Stimulated activated memory B cell treated with anti-CD40 and anti-IgM and Interleukin-4, amounts not matched to agents 10 μg/mL and 1 μg/mL and 100 μg/mL, for 72 hours (primary cell): ENCODE data around the gene ANO2.
"Not testable (repeated sequence)": the region's sequence is repeated elsewhere in the genome, so short reads cannot be mapped to it uniquely, and the experiment has no call there.

Experiments used
- ATAC-seq: fragments of 150-1000 bp; cut with Tn5 transposase; 2 replicates; pipeline ENCODE4 v1.10.0; 2021
- H3K27ac Mint-ChIP-seq: one replicate; pipeline ENCODE4 v1.8.0; 2022; ENCODE audit warnings: mild to moderate bottlenecking, mixed read lengths
- H3K27me3 Mint-ChIP-seq: one replicate; pipeline ENCODE4 v1.8.0; 2022; ENCODE audit warnings: mixed read lengths
- H3K36me3 Mint-ChIP-seq: one replicate; pipeline ENCODE4 v1.8.0; 2022; ENCODE audit warnings: mixed read lengths
- H3K4me1 Mint-ChIP-seq: one replicate; pipeline ENCODE4 v1.8.0; 2022; ENCODE audit warnings: mixed read lengths
- H3K4me3 Mint-ChIP-seq: one replicate; pipeline ENCODE4 v1.8.0; 2022; ENCODE audit warnings: mild to moderate bottlenecking, moderate library complexity, mixed read lengths
- H3K9me3 Mint-ChIP-seq: one replicate; pipeline ENCODE4 v1.8.0; 2022; ENCODE audit warnings: mixed read lengths

Gene ANO2

DNA sequence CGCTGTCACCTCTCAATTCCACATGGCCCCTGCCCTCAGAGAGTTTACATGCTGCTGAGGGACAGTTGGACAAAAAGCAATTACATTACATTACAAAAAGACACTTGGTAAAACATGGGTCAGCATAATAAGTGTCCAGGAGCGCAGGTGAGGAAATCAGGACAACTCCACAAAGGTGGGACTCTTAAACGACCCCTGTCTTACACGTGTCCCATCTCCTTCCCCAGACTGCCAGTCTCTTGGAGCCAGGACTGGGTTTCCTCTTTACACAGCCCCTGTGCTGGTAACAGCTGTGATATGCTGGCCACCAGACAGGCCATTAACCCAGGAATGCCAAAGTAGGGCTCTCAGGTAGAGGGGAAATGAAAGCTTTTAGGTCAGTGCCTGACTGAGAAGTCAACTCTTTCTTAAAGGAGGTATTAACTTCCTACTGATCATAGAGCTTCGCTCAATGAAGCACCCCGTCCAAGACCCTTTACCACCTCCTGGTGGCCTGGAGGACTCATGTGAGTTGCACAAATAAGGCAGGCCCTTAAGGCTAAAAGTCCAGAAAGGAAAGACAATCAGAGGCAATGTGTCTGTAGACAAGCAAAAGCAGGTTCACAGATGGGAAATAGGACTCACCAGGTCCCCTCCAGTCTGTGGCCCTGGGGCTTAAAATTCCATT lies 55.5 kb downstream of the ANO2 start:
- Mint-ChIP-seq H3K9me3 (peaks cover 10% of the 10 kb centered on the region), H3K36me3 (no peaks in the 10 kb centered on the region), H3K4me3 (no peak overlapping the region), H3K27ac (no peak overlapping the region), H3K27me3 (peaks cover 37% of the 10 kb centered on the region), H3K4me1 (no peaks in the 10 kb centered on the region)
- ATAC-seq: no peak

- Mint-ChIP-seq H3K27ac (no peak overlapping the region), H3K36me3 (no peaks in the 10 kb centered on the region), H3K9me3 (peaks cover 10% of the 10 kb centered on the region), H3K4me1 (no peaks in the 10 kb centered on the region), H3K27me3 (peaks cover 34% of the 10 kb centered on the region), H3K4me3 (no peak overlapping the region)
- no peak for ATAC-seq
These were observed 56.2 kb downstream of the ANO2 start for GRCh38 chr12:5888816-5889315.

- H3K27me3 Mint-ChIP-seq: peaks cover 40% of the 10 kb centered on the region
- ATAC-seq, H3K4me1 Mint-ChIP-seq, H3K9me3 Mint-ChIP-seq, H3K36me3 Mint-ChIP-seq, H3K4me3 Mint-ChIP-seq, H3K27ac Mint-ChIP-seq: not testable (repeated sequence)
These were observed 57.2 kb downstream of the ANO2 start for GRCh38 chr12:5887819-5888218.

DNA sequence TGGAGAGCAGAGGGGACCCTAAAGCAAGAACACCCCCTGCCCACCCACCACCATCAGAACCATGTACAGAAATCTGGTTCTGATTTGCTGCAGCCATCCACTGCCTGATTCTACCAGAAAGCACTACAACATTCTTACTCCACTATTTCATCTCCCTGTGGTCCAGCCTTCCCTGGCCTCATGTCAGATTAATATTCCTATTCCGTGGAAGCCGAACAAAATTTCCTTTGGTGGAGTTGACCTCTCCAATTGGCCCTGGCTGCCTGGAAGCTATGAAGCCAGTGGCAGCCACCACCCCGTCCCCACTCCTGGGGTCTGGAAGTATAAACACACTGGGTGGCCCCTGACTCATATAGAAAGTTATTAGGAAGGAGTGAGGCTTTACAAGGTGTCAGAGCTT lies 60.2 kb downstream of the ANO2 start:
- no peaks in the 10 kb centered on the region for H3K4me1 Mint-ChIP-seq
- H3K36me3 Mint-ChIP-seq: no peaks in the 10 kb centered on the region
- no peak overlapping the region for H3K27ac Mint-ChIP-seq
- H3K4me3 Mint-ChIP-seq: no peak overlapping the region
- H3K9me3 Mint-ChIP-seq: no peaks in the 10 kb centered on the region
- H3K27me3 Mint-ChIP-seq: peaks cover 49% of the 10 kb centered on the region
- ATAC-seq: no peak

- H3K27me3 Mint-ChIP-seq: peaks cover 45% of the 10 kb centered on the region
- H3K9me3 Mint-ChIP-seq: no peaks in the 10 kb centered on the region
- ATAC-seq: no peak
- no peak overlapping the region for H3K27ac Mint-ChIP-seq
- H3K4me1 Mint-ChIP-seq: no peaks in the 10 kb centered on the region
- no peaks in the 10 kb centered on the region for H3K36me3 Mint-ChIP-seq
- H3K4me3 Mint-ChIP-seq: no peak overlapping the region
These were observed 60.8 kb downstream of the ANO2 start for GRCh38 chr12:5884285-5884684.

GRCh38 chr12:5882511-5883190 lies 62.4 kb downstream of the ANO2 start:
- H3K27ac Mint-ChIP-seq: no peak overlapping the region
- H3K9me3 Mint-ChIP-seq: no peaks in the 10 kb centered on the region
- H3K4me3 Mint-ChIP-seq: no peak overlapping the region
- no peak for ATAC-seq
- H3K4me1 Mint-ChIP-seq: no peaks in the 10 kb centered on the region
- no peaks in the 10 kb centered on the region for H3K36me3 Mint-ChIP-seq
- peaks cover 43% of the 10 kb centered on the region for H3K27me3 Mint-ChIP-seq

DNA sequence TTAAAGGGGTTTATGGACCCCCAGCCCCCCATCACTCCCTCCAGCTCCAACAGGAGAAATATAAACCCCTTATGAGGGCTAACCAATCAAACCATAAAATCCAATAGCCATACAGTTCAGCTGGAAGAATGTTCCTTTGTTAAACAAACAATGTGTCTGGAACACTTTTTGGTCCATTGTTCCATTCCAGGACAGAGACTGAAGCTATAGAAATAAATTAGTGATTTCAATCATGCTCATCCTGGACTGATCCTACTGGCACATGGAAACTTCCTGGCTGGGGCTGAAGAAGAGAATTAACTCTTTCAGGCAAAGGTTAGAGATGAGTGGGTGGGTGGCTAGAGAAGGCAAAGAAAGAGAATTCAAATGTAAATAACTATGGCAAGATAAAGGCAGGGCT lies 63.4 kb downstream of the ANO2 start:
- Mint-ChIP-seq H3K36me3 (no peaks in the 10 kb centered on the region), H3K27me3 (peaks cover 36% of the 10 kb centered on the region), H3K4me3 (no peak overlapping the region), H3K9me3 (no peaks in the 10 kb centered on the region), H3K4me1 (no peaks in the 10 kb centered on the region), H3K27ac (no peak overlapping the region)
- no peak for ATAC-seq

DNA sequence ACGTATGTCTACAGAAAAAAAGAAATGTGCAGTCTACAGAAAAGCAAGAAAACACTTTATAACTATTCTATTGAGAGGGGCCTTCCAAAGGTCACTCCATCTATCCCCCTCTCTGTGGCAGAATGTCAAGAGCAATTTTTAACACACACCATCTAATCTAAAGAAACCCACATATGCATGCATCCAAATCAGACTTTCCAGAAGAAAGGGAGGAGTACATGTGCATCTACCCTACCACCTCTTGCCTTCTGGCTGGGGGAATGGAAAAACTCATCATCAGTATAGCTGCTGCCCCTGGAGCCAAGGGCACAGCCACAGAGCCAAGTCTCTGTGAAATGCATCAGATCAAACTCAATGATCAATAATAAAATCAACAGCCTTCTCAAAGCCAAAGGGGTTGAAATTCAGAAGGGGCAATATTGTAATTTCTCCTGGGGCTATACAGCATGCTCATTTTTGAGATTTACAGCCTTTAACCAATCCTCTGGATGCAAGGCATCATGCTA lies 63.9 kb downstream of the ANO2 start:
- H3K27ac Mint-ChIP-seq: no peak overlapping the region
- no peak for ATAC-seq
- no peaks in the 10 kb centered on the region for H3K9me3 Mint-ChIP-seq
- H3K36me3 Mint-ChIP-seq: no peaks in the 10 kb centered on the region
- no peak overlapping the region for H3K4me3 Mint-ChIP-seq
- no peaks in the 10 kb centered on the region for H3K4me1 Mint-ChIP-seq
- H3K27me3 Mint-ChIP-seq: peaks cover 31% of the 10 kb centered on the region

DNA sequence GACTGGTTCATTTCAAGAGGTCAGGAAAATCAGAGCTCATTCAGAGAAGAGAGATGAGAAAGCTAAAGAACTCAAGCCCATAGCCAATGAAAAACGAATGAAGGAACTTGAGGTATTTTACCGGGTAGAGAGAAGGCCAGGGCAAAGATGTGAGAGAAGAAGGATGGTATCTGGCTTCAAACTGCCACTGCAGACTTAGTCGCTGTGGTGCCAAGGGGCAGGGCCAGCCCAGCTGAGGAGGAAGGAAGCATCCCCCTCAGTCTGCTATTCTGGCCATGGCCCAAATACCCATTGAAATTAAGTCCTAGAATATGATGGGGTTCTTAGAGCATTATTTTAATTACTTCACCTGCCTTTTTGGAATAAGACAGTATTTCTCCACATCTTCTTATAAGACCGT lies 69.2 kb downstream of the ANO2 start:
- Mint-ChIP-seq H3K36me3 (no peaks in the 10 kb centered on the region), H3K27ac (no peak overlapping the region), H3K27me3 (peaks cover 27% of the 10 kb centered on the region), H3K4me1 (no peaks in the 10 kb centered on the region), H3K4me3 (no peak overlapping the region), H3K9me3 (no peaks in the 10 kb centered on the region)
- no peak for ATAC-seq

DNA sequence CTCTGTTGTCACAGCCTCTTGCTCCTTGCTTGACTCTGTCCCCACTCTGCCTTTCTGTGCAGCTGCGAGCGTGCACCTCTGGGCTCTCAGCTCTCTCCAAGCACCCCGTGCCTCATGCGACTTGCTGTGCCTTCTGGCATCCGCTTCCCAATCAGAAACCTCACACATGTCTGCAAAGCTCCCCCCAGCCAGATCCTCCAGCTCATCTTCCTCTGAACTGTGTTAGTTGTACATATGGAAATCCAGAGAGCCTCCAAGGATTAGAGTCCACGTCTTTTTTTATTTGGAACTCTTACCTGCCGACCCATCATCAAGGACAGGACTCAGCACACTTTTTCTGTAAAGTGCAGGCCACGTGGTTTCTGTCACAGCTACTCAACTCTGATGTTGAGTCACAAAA lies 70.5 kb downstream of the ANO2 start:
- Mint-ChIP-seq H3K4me1 (no peaks in the 10 kb centered on the region), H3K27ac (no peak overlapping the region), H3K9me3 (no peaks in the 10 kb centered on the region), H3K36me3 (no peaks in the 10 kb centered on the region), H3K4me3 (no peak overlapping the region), H3K27me3 (peaks cover 27% of the 10 kb centered on the region)
- ATAC-seq: no peak

DNA sequence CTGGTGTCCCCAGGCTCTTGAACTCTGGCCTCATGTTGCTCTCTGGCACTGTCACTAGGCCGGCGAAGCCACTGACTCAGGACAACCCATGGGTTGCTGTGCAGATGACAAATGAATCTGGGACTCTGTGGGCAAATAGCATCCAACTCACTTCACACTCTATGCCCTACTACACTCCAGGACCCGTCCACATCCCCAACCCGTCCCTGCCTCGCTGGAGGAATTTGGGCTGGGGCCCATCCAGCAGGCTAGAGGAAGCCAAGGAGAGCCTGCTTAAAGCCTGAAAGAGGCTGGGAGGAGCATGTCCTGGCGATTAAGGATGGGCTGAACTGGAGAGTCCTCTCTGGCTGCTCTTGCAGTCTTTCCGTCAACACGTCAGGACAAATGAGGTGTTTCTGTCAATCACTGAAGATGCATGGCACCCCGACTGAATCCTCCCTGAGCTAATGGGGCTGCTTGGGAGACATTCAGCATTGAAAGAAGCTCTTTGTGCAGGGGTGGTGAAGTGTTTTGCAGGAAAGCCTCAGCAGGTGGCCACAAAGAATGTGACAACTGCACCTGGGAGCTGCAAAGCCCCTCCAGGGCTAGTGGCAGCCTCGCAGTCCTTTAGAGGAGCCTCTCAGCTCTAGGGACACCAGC lies 71.7 kb downstream of the ANO2 start:
- Mint-ChIP-seq H3K4me3 (no peak overlapping the region), H3K4me1 (no peaks in the 10 kb centered on the region), H3K27ac (no peak overlapping the region), H3K9me3 (no peaks in the 10 kb centered on the region), H3K36me3 (no peaks in the 10 kb centered on the region), H3K27me3 (peaks cover 27% of the 10 kb centered on the region)
- no peak for ATAC-seq

DNA sequence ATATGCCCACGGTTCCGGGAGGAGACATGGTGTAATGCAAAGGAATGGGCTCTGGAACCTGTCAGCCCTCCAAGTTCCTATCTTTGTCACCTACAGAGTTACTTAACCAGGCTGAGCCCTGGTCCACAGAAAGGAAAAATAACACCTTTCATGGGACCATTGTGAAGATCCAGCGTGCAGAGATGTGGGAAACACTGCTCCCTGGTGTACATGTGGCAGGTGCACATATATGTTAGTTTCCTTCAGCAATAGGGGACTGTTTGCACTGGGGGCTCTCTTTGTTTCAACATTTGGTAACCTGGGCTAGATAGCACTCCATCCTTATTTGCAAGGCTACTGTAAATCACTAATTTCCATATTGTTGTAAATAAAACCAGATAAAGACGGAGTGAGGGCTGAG lies 72.3 kb downstream of the ANO2 start:
- ATAC-seq: no peak
- no peak overlapping the region for H3K4me3 Mint-ChIP-seq
- H3K4me1 Mint-ChIP-seq: no peaks in the 10 kb centered on the region
- H3K27me3 Mint-ChIP-seq: peaks cover 27% of the 10 kb centered on the region
- no peak overlapping the region for H3K27ac Mint-ChIP-seq
- H3K9me3 Mint-ChIP-seq: no peaks in the 10 kb centered on the region
- H3K36me3 Mint-ChIP-seq: no peaks in the 10 kb centered on the region

GRCh38 chr12:5871741-5872140 lies 73.3 kb downstream of the ANO2 start:
- Mint-ChIP-seq H3K4me1 (no peaks in the 10 kb centered on the region), H3K27me3 (peaks cover 27% of the 10 kb centered on the region), H3K36me3 (no peaks in the 10 kb centered on the region), H3K4me3 (no peak overlapping the region), H3K9me3 (no peaks in the 10 kb centered on the region), H3K27ac (no peak overlapping the region)
- ATAC-seq: no peak

DNA sequence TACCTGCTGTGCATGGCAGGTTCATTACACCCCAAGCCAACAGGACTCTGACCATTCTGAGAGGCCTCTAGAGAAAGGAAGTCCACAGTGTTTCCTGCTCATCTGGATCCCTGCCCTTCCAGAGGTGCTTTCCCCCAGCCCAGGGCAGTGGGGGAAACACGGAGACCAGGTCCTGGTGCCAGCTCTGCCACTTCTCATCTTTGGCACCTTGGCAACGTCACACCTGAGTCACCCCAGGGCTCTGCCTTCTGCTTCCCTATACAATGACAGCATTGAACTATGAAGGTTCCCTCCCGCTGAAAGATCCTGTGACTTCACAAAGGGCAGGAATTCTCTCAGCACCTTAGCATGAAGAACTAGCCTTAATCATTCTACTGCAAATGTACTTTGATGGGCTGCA lies 74.9 kb downstream of the ANO2 start:
- ATAC-seq: no peak
- Mint-ChIP-seq H3K36me3 (no peaks in the 10 kb centered on the region), H3K9me3 (no peaks in the 10 kb centered on the region), H3K4me1 (no peaks in the 10 kb centered on the region), H3K27me3 (peaks cover 18% of the 10 kb centered on the region), H3K4me3 (no peak overlapping the region), H3K27ac (no peak overlapping the region)

DNA sequence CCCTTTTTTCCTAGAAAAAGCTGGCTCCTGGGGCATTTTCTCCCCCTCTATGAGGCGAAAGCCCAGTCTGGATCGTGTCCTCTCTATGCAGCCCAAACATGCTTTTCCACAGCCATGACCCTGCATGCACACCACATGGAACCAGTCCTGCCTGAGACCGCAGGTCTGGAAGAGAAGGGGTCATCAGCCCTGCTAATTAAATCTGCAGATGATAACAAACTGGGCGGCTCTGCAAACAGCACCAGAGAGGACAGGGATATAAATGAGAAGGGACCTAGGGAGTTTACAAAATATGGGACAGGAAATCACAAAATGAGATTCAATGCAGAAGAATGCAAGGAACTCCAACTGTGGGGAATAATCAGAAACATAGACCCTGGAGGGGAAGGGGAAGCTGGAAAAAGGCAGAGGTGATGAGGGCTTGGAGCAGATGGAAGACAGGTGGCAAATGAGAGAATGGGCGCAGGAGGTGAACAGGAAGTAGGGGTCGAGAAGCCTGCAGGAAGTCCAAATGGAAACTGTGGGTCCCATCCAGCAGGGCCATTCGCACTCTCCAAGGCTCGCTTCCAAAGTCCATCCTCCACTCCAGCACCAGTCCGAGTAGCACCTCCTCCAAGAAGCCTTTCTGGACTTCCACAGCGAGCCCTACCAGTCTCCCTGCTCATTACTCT lies 76.3 kb downstream of the ANO2 start:
- Mint-ChIP-seq H3K4me1 (no peaks in the 10 kb centered on the region), H3K9me3 (no peaks in the 10 kb centered on the region), H3K36me3 (no peaks in the 10 kb centered on the region), H3K27ac (no peak overlapping the region), H3K27me3 (peaks cover 8% of the 10 kb centered on the region), H3K4me3 (no peak overlapping the region)
- no peak for ATAC-seq
